ENCODE data around the gene CATSPERE. TPM values are rescaled to one million over a fixed set of nuclear protein-coding genes. Genes with fewer than 3 reads are reported as not detected.

The CATSPERE gene
- total and polyA plus RNA-seq, 2 of the 8 experiments (the other 6 are each of a cell fraction or from before 2014, with no cell fraction given): 0.05 to 0.45 TPM

GRCh38 chr1:244660595-244660994 is 199.5 kb downstream of the CATSPERE start:
- Histone ChIP-seq H2BK20ac (ENCODE audit: low read length) (no peak overlapping the region), H3K4me3 (ENCODE audit: extremely low read depth in 1 of 4, insufficient read depth in 2 of 4, low read depth in 3 of 4, low read length in 4 of 4) (no peak overlapping the region), H2BK5ac (ENCODE audit: low read depth, low read length) (no peak overlapping the region), H3K23ac (ENCODE audit: insufficient read length) (no peak overlapping the region), H4K91ac (replicated peaks; ENCODE audit: insufficient read length, low read length) (no peak overlapping the region), H3K14ac (ENCODE audit: insufficient read length) (no peak overlapping the region), H2BK120ac (replicated peaks; ENCODE audit: low read depth, low read length) (no peak overlapping the region), H4K5ac (ENCODE audit: insufficient read length, low read depth, low read length) (no peak overlapping the region), H4K8ac (ENCODE audit: extremely low read depth, insufficient read depth, low read length) (no peak overlapping the region), H3K4me1 (replicated peaks in 1 of 4; ENCODE audit: control insufficient read depth in 3 of 4, insufficient read depth in 4 of 4, low read length in 3 of 4) (peaks cover 0 to 5% (median 2%) of the 10 kb centered on the region in 4 experiments; a peak in 4 of 7 replicates), H3K27ac (ENCODE audit: low read depth, low read length) (no peak overlapping the region), H2AK5ac (ENCODE audit: low read depth, low read length) (no peak overlapping the region), H3K4me2 (ENCODE audit: insufficient read depth in 1 of 2, low read depth in 2 of 2, low read length in 2 of 2) (no peak overlapping the region), H3K9ac (replicated peaks in 1 of 4; ENCODE audit: extremely low read depth in 1 of 4, low read depth in 3 of 4, low read length in 3 of 4) (no peak overlapping the region), H3K56ac (replicated peaks; ENCODE audit: insufficient read length, low read depth, low read length) (no peak overlapping the region), H3K23me2 (ENCODE audit: low read depth, low read length) (no peaks in the 10 kb centered on the region), H3K4ac (replicated peaks; ENCODE audit: insufficient read length, low read depth, low read length) (no peak overlapping the region), H2BK12ac (ENCODE audit: low read depth, low read length) (no peak overlapping the region), H2BK15ac (ENCODE audit: low read length) (no peak overlapping the region), H3K36me3 (ENCODE audit: control insufficient read depth in 2 of 4, insufficient read depth in 4 of 4, low read length in 3 of 4) (peaks cover 0 to 26% (median 9%) of the 10 kb centered on the region in 4 experiments; a peak in 3 of 8 replicates), H3K18ac (ENCODE audit: extremely low read depth, low read length) (no peak overlapping the region), H3K79me1 (ENCODE audit: low read depth, low read length) (peaks cover 6% of the 10 kb centered on the region), H4K20me1 (replicated peaks in 1 of 2; ENCODE audit: control insufficient read depth in 1 of 2, insufficient read depth in 2 of 2, low read length in 2 of 2) (peaks cover 2 to 10% of the 10 kb centered on the region in 2 experiments), H3K9me3 (ENCODE audit: insufficient read depth in 2 of 2, low read depth in 1 of 2, low read length in 1 of 2) (no peaks in the 10 kb centered on the region), H2AFZ (ENCODE audit: low read length) (no peak overlapping the region), H3K27me3 (replicated peaks in 1 of 4; ENCODE audit: control insufficient read depth in 3 of 4, extremely low read depth in 1 of 4, insufficient read depth in 3 of 4, low read length in 3 of 4) (no peaks in the 10 kb centered on the region), H3K79me2 (ENCODE audit: control insufficient read depth in 1 of 2, insufficient read depth in 2 of 2, low read length in 2 of 2) (peaks cover 11 to 90% of the 10 kb centered on the region in 2 experiments)
- 90% methylated on average over 3 of the region's 3 CpGs; no CpG with 5 or more reads in 1 of the 2 experiments for WGBS, 2 experiments (ENCODE audit: extremely low coverage in 1 of 2, insufficient coverage in 1 of 2, insufficient read length in 1 of 2, insufficient replicate concordance in 2 of 2, low coverage in 1 of 2, low lambda C conversion rate in 2 of 2, missing lambda C conversion rate in 1 of 2)
- FAIRE-seq: no peak
- TF ChIP-seq BACH1 (IDR thresholded peaks at IDR 0.05; ENCODE audit: low read length): no peak
- no peak for TF ChIP-seq NRF1 (IDR thresholded peaks at IDR 0.05; ENCODE audit: low read depth, low read length)
- no peak for TF ChIP-seq EGR1 (IDR thresholded peaks at IDR 0.05; ENCODE audit: borderline replicate concordance, low read depth, low read length)
- TF ChIP-seq YY1 (IDR thresholded peaks at IDR 0.05; ENCODE audit: low read depth, low read length): no peak
- no peak for TF ChIP-seq E2F6 (IDR thresholded peaks at IDR 0.05)
- TF ChIP-seq TEAD4 (IDR thresholded peaks at IDR 0.05; ENCODE audit: low read depth, low read length): no peak
- no peak for TF ChIP-seq SP2 (IDR thresholded peaks at IDR 0.05; ENCODE audit: low read length)
- TF ChIP-seq POLR2AphosphoS5 (IDR thresholded peaks at IDR 0.05; ENCODE audit: low read depth, low read length): no peak
- no peak for TF ChIP-seq FOSL1 (IDR thresholded peaks at IDR 0.05; ENCODE audit: insufficient read depth, low read depth, low read length)
- TF ChIP-seq SAP30 (IDR thresholded peaks at IDR 0.05; ENCODE audit: insufficient read depth, insufficient replicate concordance, low read length): no peak
- no peak for TF ChIP-seq CREB1 (IDR thresholded peaks at IDR 0.05)
- TF ChIP-seq RXRA (IDR thresholded peaks at IDR 0.05; ENCODE audit: insufficient read depth, low read depth, low read length): no peak
- ChIA-PET CTCF (ENCODE audit: partially characterized antibody) (no interaction called here), POLR2A (ENCODE audit: partially characterized antibody) (no interaction called here)
- DNase-seq (ENCODE audit: low read depth in 1 of 2, low spot score in 2 of 2): no peak
